Endodermal cell (in vitro differentiated cells): ENCODE data around the gene SEZ6L2. TPM values are rescaled to one million over a fixed set of nuclear protein-coding genes. Genes with fewer than 3 reads are reported as not detected.

Experiments used
- DNase-seq: peaks from one replicate; pipeline ENCODE4 v3.0.0-alpha.2; 2017
- H3K27ac ChIP-seq: 2 replicates; pipeline ENCODE4 v1.5.1; 2013; ENCODE audit warnings: mild to moderate bottlenecking, low read depth, low read length, moderate library complexity
- H3K27me3 ChIP-seq: 2 replicates; pipeline ENCODE4 v1.6.1; 2013; ENCODE audit warnings: mild to moderate bottlenecking, low read length, moderate library complexity; ENCODE audit not compliant: insufficient read depth, control insufficient read depth, poor library complexity, severe bottlenecking
- H3K36me3 ChIP-seq: 2 replicates; pipeline ENCODE4 v1.7.0; 2013; ENCODE audit warnings: mild to moderate bottlenecking, low read length, moderate library complexity; ENCODE audit not compliant: control insufficient read depth, insufficient read depth
- H3K4me1 ChIP-seq: one replicate; pipeline ENCODE4 v1.7.0; 2013; ENCODE audit warnings: low read length; ENCODE audit not compliant: control insufficient read depth, insufficient read depth
- H3K4me3 ChIP-seq: 2 replicates; pipeline ENCODE4 v1.5.1; 2013; ENCODE audit warnings: mild to moderate bottlenecking, low read length, moderate library complexity
- H3K9ac ChIP-seq: 2 replicates; pipeline ENCODE4 v1.6.1; 2013; ENCODE audit warnings: mild to moderate bottlenecking, low read length, moderate library complexity; ENCODE audit not compliant: poor library complexity, severe bottlenecking; ENCODE audit errors: extremely low read depth
- H3K9me3 ChIP-seq: 2 replicates; pipeline ENCODE4 v1.6.1; 2013; ENCODE audit warnings: mild to moderate bottlenecking, low read length, moderate library complexity; ENCODE audit not compliant: control insufficient read depth
- H3K27ac Mint-ChIP-seq: 2 replicates; pipeline ENCODE4 v1.8.0; 2020; ENCODE audit warnings: mixed read lengths
- H3K27me3 Mint-ChIP-seq: 2 replicates; pipeline ENCODE4 v1.8.0; 2021; ENCODE audit warnings: mild to moderate bottlenecking, mixed read lengths; ENCODE audit not compliant: insufficient read depth
- H3K36me3 Mint-ChIP-seq: 2 replicates; pipeline ENCODE4 v1.8.0; 2020; ENCODE audit warnings: low read depth, mixed read lengths
- H3K4me1 Mint-ChIP-seq: 2 replicates; pipeline ENCODE4 v1.8.0; 2020; ENCODE audit warnings: mixed read lengths
- H3K4me3 Mint-ChIP-seq: 2 replicates; pipeline ENCODE4 v1.8.0; 2020; ENCODE audit warnings: mild to moderate bottlenecking, moderate library complexity, mixed read lengths
- H3K9me3 Mint-ChIP-seq: 2 replicates; pipeline ENCODE4 v1.8.0; 2020; ENCODE audit warnings: mild to moderate bottlenecking, mixed read lengths
- CTCF ChIP-seq: fragments of 200-600 bp; sonication (generic); conservative IDR thresholded peaks from 2 replicates; pipeline ENCODE4 v1.5.0; 2021; ENCODE audit warnings: antibody characterized with exemption, mild to moderate bottlenecking
- WGBS, 2 experiments: methylation state at CpG; one replicate each; pipeline versions ENCODE4 v1.1.5 to v1.1.7; 2013; ENCODE audit warnings: missing lambda C conversion rate in 2 of 2, mixed read lengths in 1 of 2; ENCODE audit not compliant: insufficient coverage in 1 of 2, insufficient read length in 1 of 2; 5-methylcytosine and 5-hydroxymethylcytosine counted together
- total RNA-seq, 2 donors: library from RNA; stranded (reverse); fragmentation: NEBNext Ultra II Directional in 1 of 2; extraction: Animal tissue kit (Norgen Biotek cat#: 25700) in 1 of 2; gene quantifications; 2 replicates in 1 of 2; 3 replicates in 1 of 2; pipeline ENCODE4 v1.2.1, GENCODE V29; 2021

SEZ6L2 gene
- total RNA-seq, 2 donors from 2014 or later, result 44.0 to 52.1 TPM

- Mint-ChIP-seq H3K27ac (no peak overlapping the region), H3K4me3 (no peak overlapping the region), H3K36me3 (peaks cover 5% of the 10 kb centered on the region), H3K27me3 (peaks cover 5% of the 10 kb centered on the region), H3K4me1 (no peaks in the 10 kb centered on the region), H3K9me3 (no peaks in the 10 kb centered on the region)
- Histone ChIP-seq H3K9me3 (no peaks in the 10 kb centered on the region), H3K4me1 (no peaks in the 10 kb centered on the region), H3K27ac (no peak overlapping the region), H3K4me3 (no peak overlapping the region), H3K36me3 (no peaks in the 10 kb centered on the region), H3K27me3 (no peaks in the 10 kb centered on the region), H3K9ac (no peak overlapping the region)
- TF ChIP-seq CTCF, result no peak
- no peak for DNase-seq
- WGBS, 2 experiments, result 90 to 93% methylated on average over 7 to 8 of the region's 8 CpGs
Measured at GRCh38 chr16:29868396-29869009, 30.8 kb downstream of the SEZ6L2 start.

- WGBS, 2 experiments, result 88 to 95% methylated on average over 5 to 9 of the region's 9 CpGs
- Mint-ChIP-seq H3K4me1 (peaks cover 2% of the 10 kb centered on the region), H3K27me3 (peaks cover 5% of the 10 kb centered on the region), H3K4me3 (no peak overlapping the region), H3K27ac (no peak overlapping the region), H3K9me3 (no peaks in the 10 kb centered on the region), H3K36me3 (peaks cover 20% of the 10 kb centered on the region)
- TF ChIP-seq CTCF, result no peak
- peaks cover 9% of the 10 kb centered on the region for H3K36me3 ChIP-seq
- H3K27me3 ChIP-seq, result no peaks in the 10 kb centered on the region
- no peak for DNase-seq
- no peaks in the 10 kb centered on the region for H3K9me3 ChIP-seq
- no peak overlapping the region for H3K9ac ChIP-seq
- no peaks in the 10 kb centered on the region for H3K4me1 ChIP-seq
- H3K4me3 ChIP-seq, result no peak overlapping the region
- no peak overlapping the region for H3K27ac ChIP-seq
Measured at GRCh38 chr16:29864205-29864604, 35.1 kb downstream of the SEZ6L2 start.

- 46% methylated on average over 16 of the region's 16 CpGs; no CpG with 5 or more reads in 1 of the 2 experiments for WGBS, 2 experiments
- H3K4me3 Mint-ChIP-seq, result peak overlapping the region; percentile 80
- no peaks in the 10 kb centered on the region for H3K9me3 Mint-ChIP-seq
- no peak for TF ChIP-seq CTCF
- no peak for DNase-seq
- Histone ChIP-seq H3K4me3 (no peak overlapping the region), H3K4me1 (no peaks in the 10 kb centered on the region), H3K36me3 (peaks cover 10% of the 10 kb centered on the region), H3K9me3 (no peaks in the 10 kb centered on the region), H3K27ac (no peak overlapping the region), H3K9ac (no peak overlapping the region), H3K27me3 (no peaks in the 10 kb centered on the region)
- peaks cover 26% of the 10 kb centered on the region for H3K36me3 Mint-ChIP-seq
- H3K4me1 Mint-ChIP-seq, result peaks cover 2% of the 10 kb centered on the region
- H3K27ac Mint-ChIP-seq, result peak overlapping the region; percentile 100
- H3K27me3 Mint-ChIP-seq, result peaks cover 5% of the 10 kb centered on the region
Measured at GRCh38 chr16:29863669-29863984, 35.7 kb downstream of the SEZ6L2 start.
